SIG-M5 treated with dmso at 0.1 percent for 504 hours (cell line): ENCODE data around the gene SPECC1L.
A peak's percentile ranks its signal among the peaks of the same experiment; 100 is the strongest.
"Not testable (repeated sequence)": the region's sequence is repeated elsewhere in the genome, so short reads cannot be mapped to it uniquely, and the experiment has no call there.

Source experiments
- DNase-seq: peaks from one replicate; lab custom pipeline; 2025; ENCODE audit not compliant: unreplicated experiment; lab: John Stamatoyannopoulos, UW

SPECC1L gene

GRCh38 chr22:24285245-24285644, 14.6 kb downstream of the SPECC1L start:
- DNase-seq: no peak

GRCh38 chr22:24287212-24287611, 16.6 kb downstream of the SPECC1L start:
- DNase-seq: not testable (repeated sequence)

GRCh38 chr22:24287801-24288200, 17.2 kb downstream of the SPECC1L start:
- not testable (repeated sequence) for DNase-seq

- no peak for DNase-seq
These were observed 18.5 kb downstream of the SPECC1L start for GRCh38 chr22:24289114-24289513.

GRCh38 chr22:24289741-24290163, 19.1 kb downstream of the SPECC1L start:
- DNase-seq: no peak

- no peak for DNase-seq
These were observed 19.8 kb downstream of the SPECC1L start for GRCh38 chr22:24290459-24290858.

- DNase-seq: no peak
These were observed 21.0 kb downstream of the SPECC1L start for GRCh38 chr22:24291515-24292201.

GRCh38 chr22:24292202-24292830, 21.7 kb downstream of the SPECC1L start:
- DNase-seq: not testable (repeated sequence)

GRCh38 chr22:24294913-24295312, 24.3 kb downstream of the SPECC1L start:
- DNase-seq: not testable (repeated sequence)

GRCh38 chr22:24298497-24299155, 28.0 kb downstream of the SPECC1L start:
- not testable (repeated sequence) for DNase-seq

- DNase-seq: not testable (repeated sequence)
These were observed 29.9 kb downstream of the SPECC1L start for GRCh38 chr22:24300522-24300921.

GRCh38 chr22:24302591-24302990, 32.0 kb downstream of the SPECC1L start:
- DNase-seq: no peak

- DNase-seq: peak; percentile 36
These were observed 32.4 kb downstream of the SPECC1L start for GRCh38 chr22:24303007-24303406.

- no peak for DNase-seq
These were observed 33.5 kb downstream of the SPECC1L start for GRCh38 chr22:24304062-24304675.

- DNase-seq: no peak
These were observed 34.6 kb downstream of the SPECC1L start for GRCh38 chr22:24305260-24305692.

GRCh38 chr22:24310969-24311368, 40.3 kb downstream of the SPECC1L start:
- no peak for DNase-seq

GRCh38 chr22:24315367-24315966, 44.8 kb downstream of the SPECC1L start:
- no peak for DNase-seq

- DNase-seq: not testable (repeated sequence)
These were observed 45.6 kb downstream of the SPECC1L start for GRCh38 chr22:24316264-24316663.

- not testable (repeated sequence) for DNase-seq
These were observed 46.9 kb downstream of the SPECC1L start for GRCh38 chr22:24317511-24317910.

GRCh38 chr22:24319451-24319850, 48.8 kb downstream of the SPECC1L start:
- DNase-seq: no peak

GRCh38 chr22:24321999-24322398, 51.4 kb downstream of the SPECC1L start:
- DNase-seq: no peak
